ENCODE data around the gene PSMG4. TPM values are rescaled to one million over a fixed set of nuclear protein-coding genes. Genes with fewer than 3 reads are reported as not detected.

Gene PSMG4
- total and polyA plus RNA-seq, 8 donors, result 4.0 to 92.7 (median 27.4) TPM

GRCh38 chr6:3252861-3253596 is 5.7 kb upstream of the PSMG4 start:
- Histone ChIP-seq H3K27me3 (peaks cover 0 to 9% (median 0%) of the 10 kb centered on the region in 3 donors), H3K4me1 (peaks cover 5 to 25% (median 17%) of the 10 kb centered on the region in 4 donors), H3K4me3 (no peak overlapping the region), H3K36me3 (no peaks in the 10 kb centered on the region), H3K9me3 (no peaks in the 10 kb centered on the region), H3K27ac (no peak overlapping the region)
- TF ChIP-seq POLR2AphosphoS5 (IDR thresholded peaks at IDR 0.05), result no peak
- TF ChIP-seq EP300 (IDR thresholded peaks at IDR 0.05), result no peak
- no peak for TF ChIP-seq CTCF (IDR thresholded peaks at IDR 0.05)
- no peak for TF ChIP-seq POLR2A (IDR thresholded peaks at IDR 0.05)
- intact Hi-C loops (cut with DNase I; ENCODE audit: low total_unique reads), result loop anchor here (10.0 kb wide), 1 partner anchor 128 kb away; no protein-coding TSS in a partner anchor
- 92 to 98% (median 93%) methylated on average over 21 to 22 of the region's 22 CpGs for WGBS, 5 donors
- DNase-seq, result no peak

DNA sequence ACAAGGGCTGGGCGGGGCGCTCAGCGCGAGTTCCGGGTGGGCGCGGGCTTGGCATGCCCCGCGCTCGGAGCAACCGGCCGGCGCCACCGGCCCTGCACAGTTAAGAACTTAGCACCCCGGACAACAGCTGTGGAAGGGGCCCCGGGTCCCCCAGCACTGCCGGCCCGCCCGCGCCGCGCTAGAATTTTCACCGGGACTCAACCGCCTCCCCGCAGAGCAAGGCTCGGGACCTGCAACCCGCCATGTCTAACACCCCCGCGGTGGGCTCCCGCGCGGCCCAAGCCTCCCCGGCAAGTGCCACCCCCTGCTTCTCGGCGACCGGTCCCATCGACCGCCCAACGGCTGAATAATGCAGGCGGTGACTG is 5.2 kb upstream of the PSMG4 start:
- no peak for DNase-seq
- WGBS, 5 donors, result 93 to 98% (median 96%) methylated on average over 30 to 40 of the region's 40 CpGs
- no peak overlapping the region for H3K4me3 ChIP-seq
- no peaks in the 10 kb centered on the region for H3K36me3 ChIP-seq
- intact Hi-C loops (cut with DNase I; ENCODE audit: low total_unique reads), result loop anchor here (10.0 kb wide), 1 partner anchor 129 kb away; no protein-coding TSS in a partner anchor
- peaks cover 7 to 25% (median 15%) of the 10 kb centered on the region in 4 donors for H3K4me1 ChIP-seq
- TF ChIP-seq POLR2A (IDR thresholded peaks at IDR 0.05) (no peak), EP300 (IDR thresholded peaks at IDR 0.05) (no peak), CTCF (IDR thresholded peaks at IDR 0.05) (no peak), POLR2AphosphoS5 (IDR thresholded peaks at IDR 0.05) (no peak)
- H3K27me3 ChIP-seq, result peaks cover 0 to 3% (median 0%) of the 10 kb centered on the region in 3 donors
- no peaks in the 10 kb centered on the region for H3K9me3 ChIP-seq
- H3K27ac ChIP-seq, result no peak overlapping the region

- no peak for TF ChIP-seq POLR2AphosphoS5 (IDR thresholded peaks at IDR 0.05)
- no peak for TF ChIP-seq POLR2A (IDR thresholded peaks at IDR 0.05)
- no peak for TF ChIP-seq CTCF (IDR thresholded peaks at IDR 0.05)
- no peak for TF ChIP-seq EP300 (IDR thresholded peaks at IDR 0.05)
- intact Hi-C loops (cut with DNase I; ENCODE audit: low total_unique reads), result loop anchor here (10.0 kb wide), 1 partner anchor 133 kb away; no protein-coding TSS in a partner anchor
- Histone ChIP-seq H3K4me1 (peaks cover 28 to 42% (median 36%) of the 10 kb centered on the region in 4 donors), H3K27ac (peak overlapping the region; percentile 47 to 90 (median 83)), H3K36me3 (no peaks in the 10 kb centered on the region), H3K27me3 (no peaks in the 10 kb centered on the region), H3K9me3 (no peaks in the 10 kb centered on the region), H3K4me3 (peak overlapping the region; percentile 84 to 100 (median 92))
- no peak for DNase-seq
- WGBS, 5 donors, result 46 to 54% (median 52%) methylated on average over 12 of the region's 12 CpGs
These were observed 546 bp upstream of the PSMG4 start for GRCh38 chr6:3258201-3258600.

GRCh38 chr6:3259491-3259958 is 778 bp downstream of the PSMG4 start:
- no peaks in the 10 kb centered on the region for H3K9me3 ChIP-seq
- peaks cover 0 to 13% (median 13%) of the 10 kb centered on the region in 4 donors for H3K36me3 ChIP-seq
- intact Hi-C loops (cut with DNase I; ENCODE audit: low total_unique reads), result loop anchor here (10.0 kb wide), 1 partner anchor 135 kb away; no protein-coding TSS in a partner anchor
- TF ChIP-seq POLR2AphosphoS5 (IDR thresholded peaks at IDR 0.05) (no peak), CTCF (IDR thresholded peaks at IDR 0.05) (no peak), POLR2A (IDR thresholded peaks at IDR 0.05) (no peak), EP300 (IDR thresholded peaks at IDR 0.05) (no peak)
- no peaks in the 10 kb centered on the region for H3K27me3 ChIP-seq
- peaks cover 28 to 54% (median 40%) of the 10 kb centered on the region in 4 donors for H3K4me1 ChIP-seq
- peak; percentile 54 to 64 for DNase-seq
- 0 to 1% (median 0%) methylated on average over 18 to 21 of the region's 21 CpGs for WGBS, 5 donors
- peak overlapping the region; percentile 84 to 100 (median 92) for H3K4me3 ChIP-seq
- peak overlapping the region; percentile 83 to 90 (median 84) for H3K27ac ChIP-seq

Measured in stomach (tissue), 9 donors.